ENCODE data around the gene OR4Q2.
"Not testable (repeated sequence)": the region's sequence is repeated elsewhere in the genome, so short reads cannot be mapped to it uniquely, and the experiment has no call there.

The OR4Q2 gene

GRCh38 chr14:20001863-20002262 lies at the start of gene OR4Q2:
OR4Q2 (plus strand) TSS chr14:20002163.
- DNase-seq (ENCODE audit: low spot score): no peak

DNA sequence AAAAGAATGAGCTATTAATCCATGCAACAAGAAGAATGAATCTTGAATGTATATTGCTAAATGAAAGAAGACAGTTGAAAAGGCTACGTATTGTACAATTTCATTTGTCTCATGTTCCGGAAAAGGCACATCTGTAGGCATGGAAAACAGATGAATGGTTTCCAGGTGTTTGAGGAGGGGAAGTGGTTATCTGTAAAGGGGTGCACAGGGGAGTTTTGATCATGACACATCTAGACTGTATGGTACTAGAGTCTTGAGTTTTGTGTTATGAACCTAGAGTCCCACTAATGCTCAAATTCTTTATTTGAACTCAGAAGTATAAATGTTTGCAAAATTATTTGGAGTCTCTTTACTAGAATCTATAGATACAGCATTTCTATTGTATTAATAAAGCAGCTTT lies 32.2 kb upstream of the OR4Q2 start:
- not testable (repeated sequence) for DNase-seq (ENCODE audit: low spot score)

- peak; percentile 64 for DNase-seq (ENCODE audit: low spot score)
Observed at GRCh38 chr14:19974844-19975243, 27.1 kb upstream of the OR4Q2 start.

- no peak for DNase-seq (ENCODE audit: low spot score)
Observed at GRCh38 chr14:19975291-19975690, 26.7 kb upstream of the OR4Q2 start, which contains the start of gene OR4K15. OR4K15 (plus strand) TSS chr14:19975591; CDS start chr14:19975591, 0 bp downstream.

GRCh38 chr14:19993438-19993837 lies 8.5 kb upstream of the OR4Q2 start:
- DNase-seq (ENCODE audit: low spot score): no peak

DNA sequence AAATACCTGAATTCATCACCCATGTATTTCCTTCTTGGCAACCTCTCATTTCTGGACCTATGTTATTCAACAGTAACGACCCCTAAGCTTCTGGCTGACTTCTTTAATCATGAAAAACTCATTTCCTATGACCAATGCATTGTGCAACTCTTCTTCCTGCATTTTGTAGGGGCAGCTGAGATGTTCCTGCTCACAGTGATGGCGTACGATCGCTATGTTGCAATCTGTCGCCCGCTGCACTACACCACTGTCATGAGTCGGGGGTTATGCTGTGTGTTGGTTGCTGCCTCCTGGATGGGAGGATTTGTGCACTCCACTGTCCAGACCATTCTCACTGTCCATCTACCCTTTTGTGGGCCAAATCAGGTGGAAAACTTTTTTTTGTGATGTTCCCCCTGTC lies 356 bp downstream of the OR4Q2 start:
- DNase-seq (ENCODE audit: low spot score): no peak

GRCh38 chr14:20008156-20008555 lies 6.2 kb downstream of the OR4Q2 start:
- no peak for DNase-seq (ENCODE audit: low spot score)

DNA sequence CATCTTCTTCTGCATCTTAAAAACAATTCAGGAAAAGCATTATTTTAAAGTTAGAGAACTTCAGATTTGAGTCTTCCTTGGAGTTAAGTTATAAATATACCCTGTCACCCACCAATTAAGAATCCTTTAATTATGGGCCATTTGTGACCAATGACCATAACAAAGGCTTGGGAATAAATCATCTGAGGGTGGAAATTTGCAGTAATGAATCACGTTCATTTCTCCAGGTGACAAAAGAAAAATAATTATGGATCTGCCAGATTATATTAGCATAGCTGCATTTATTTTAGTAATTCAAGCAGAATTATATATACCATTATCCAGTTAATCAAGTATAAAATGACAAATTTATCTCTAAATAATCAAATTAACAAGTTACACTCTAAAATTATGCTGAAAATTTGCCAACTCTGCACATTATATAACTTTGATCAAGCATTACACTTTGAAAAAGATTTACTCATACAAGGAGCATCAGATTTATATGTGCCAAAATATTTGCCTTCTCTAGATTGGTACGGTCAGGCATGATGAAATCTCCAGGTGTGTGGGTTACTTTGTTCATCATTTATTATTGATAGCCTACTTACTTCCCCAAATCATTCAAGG lies 17.4 kb downstream of the OR4Q2 start, which contains the start of gene OR4K14:
TSS of gene OR4K14 (minus strand) at position 51 of the 609 bp plus-strand sequence. CDS start 4,114 bp downstream, outside the sequence.
- no peak for DNase-seq (ENCODE audit: low spot score)

- DNase-seq (ENCODE audit: low spot score): no peak
Observed at GRCh38 chr14:20031058-20031457, 29.1 kb downstream of the OR4Q2 start.

DNA sequence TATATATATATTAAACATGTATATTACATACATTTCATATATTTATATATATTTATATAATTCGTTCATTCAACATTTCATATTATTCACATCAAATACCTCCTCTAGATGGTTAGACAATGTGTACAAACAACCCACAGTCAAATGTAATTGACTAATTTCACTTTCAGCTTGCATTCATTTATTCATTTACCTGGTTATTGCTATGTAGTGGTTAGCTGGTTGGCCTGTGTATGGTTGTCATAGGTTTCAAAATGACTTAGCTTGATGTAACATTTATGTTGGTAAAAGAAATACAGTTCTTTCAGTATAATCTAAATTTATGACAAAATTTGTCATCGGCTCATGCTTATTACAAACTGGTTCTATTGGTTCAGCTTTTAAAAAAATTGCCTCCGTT lies 33.5 kb downstream of the OR4Q2 start:
- no peak for DNase-seq (ENCODE audit: low spot score)

DNA sequence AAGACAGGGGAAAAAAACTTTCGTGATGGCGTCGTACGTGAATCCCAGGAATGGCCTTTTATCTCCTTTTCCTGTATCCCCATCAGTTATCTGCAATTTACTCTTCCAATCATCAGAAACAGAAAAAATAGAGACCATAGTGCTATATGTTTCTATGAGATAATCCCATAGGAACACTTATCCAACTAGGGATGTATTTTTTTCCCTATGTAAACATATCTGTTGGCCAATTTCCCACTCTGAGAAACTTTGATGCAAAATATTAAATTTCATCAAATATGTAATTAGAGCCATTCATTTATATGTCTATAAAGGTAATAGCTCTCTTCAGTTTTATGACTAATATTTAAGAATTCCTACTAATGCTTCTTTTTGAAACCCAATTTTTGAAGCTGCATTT lies 34.0 kb downstream of the OR4Q2 start, which contains the start of gene OR4K13:
TSS of gene OR4K13 (minus strand) at position 101 of the 400 bp plus-strand sequence. CDS start 1,280 bp downstream, outside the sequence.
- DNase-seq (ENCODE audit: low spot score): no peak

- no peak for DNase-seq (ENCODE audit: low spot score)
Observed at GRCh38 chr14:20044243-20044642, 42.3 kb downstream of the OR4Q2 start.

GRCh38 chr14:20048202-20048601 lies 46.2 kb downstream of the OR4Q2 start:
- no peak for DNase-seq (ENCODE audit: low spot score)
